Loucy (cell line): Measurements from ENCODE around the gene NPTX1.

Source experiments
- CTCF ChIP-seq: fragments of 200-600 bp; sonication (generic); conservative IDR thresholded peaks from 2 replicates; pipeline ENCODE4 v1.5.1; 2014; ENCODE audit warnings: mild to moderate bottlenecking, antibody characterized with exemption, low read length
- EZH2phosphoT487 ChIP-seq: fragments of 200-600 bp; IDR thresholded peaks from 2 replicates; pipeline ENCODE4 v1.6.1; 2018; ENCODE audit warnings: antibody characterized with exemption, mild to moderate bottlenecking, moderate library complexity, borderline replicate concordance

DNA sequence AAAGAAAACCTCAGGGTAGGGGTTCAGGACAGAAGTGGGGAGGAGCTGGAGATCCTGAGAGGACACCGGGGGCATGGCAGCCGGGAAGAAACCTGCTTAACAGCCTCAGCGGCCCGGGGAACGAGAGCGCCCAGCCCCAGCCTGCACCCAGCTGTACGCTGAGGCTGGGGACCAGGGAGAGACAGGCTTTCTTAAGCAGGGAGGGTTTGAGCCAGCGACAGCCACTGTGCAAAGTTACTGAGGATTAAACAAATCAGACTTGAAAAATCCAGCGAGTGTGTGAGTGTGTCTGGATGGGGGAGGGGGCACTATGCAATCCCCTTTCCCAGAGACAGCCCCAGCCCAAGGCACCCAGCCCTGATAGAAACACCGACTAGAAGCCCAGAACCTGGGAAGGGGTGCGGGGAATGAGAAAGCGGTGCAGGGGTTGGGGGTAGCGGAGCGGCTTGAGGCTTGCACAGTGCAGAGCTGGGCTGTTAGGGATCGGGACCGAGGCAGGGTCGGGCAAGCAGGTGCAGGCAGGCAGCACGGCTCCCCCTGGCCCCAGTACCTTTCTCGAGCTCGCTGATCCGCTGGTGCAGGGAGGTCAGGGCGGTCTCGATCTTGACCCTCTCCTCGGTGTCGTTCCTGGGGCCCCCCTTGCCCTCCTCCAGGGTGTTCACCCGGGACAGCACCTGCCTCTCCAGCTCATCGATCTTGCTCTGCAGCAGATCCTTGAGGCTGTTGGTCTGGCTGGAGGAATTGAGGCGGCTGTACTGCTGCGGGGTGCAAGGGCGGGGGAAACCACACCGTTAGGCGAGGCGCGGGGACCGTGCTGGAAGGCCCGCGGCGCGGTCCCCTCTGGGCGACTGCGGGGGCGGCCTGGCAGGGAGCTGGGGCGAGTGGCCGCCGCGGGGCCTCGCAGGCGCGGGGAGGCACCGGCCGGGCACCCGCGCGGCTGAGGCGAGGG, 1.2 kb downstream of the NPTX1 start:
- no peak for TF ChIP-seq CTCF
- no peak for TF ChIP-seq EZH2phosphoT487
